Stimulated activated effector memory CD8-positive, alpha-beta T cell treated with anti-CD3 and anti-CD28 coated beads, Interleukin-12 subunit alpha, Interleukin-12 subunit beta, amount 100 ng/mL, for 72 hours (primary cell): ENCODE data around the gene WDR38.
"Not testable (repeated sequence)": the region's sequence is repeated elsewhere in the genome, so short reads cannot be mapped to it uniquely, and the experiment has no call there.

Experiments
- ATAC-seq: fragments of 150-1000 bp; cut with Tn5 transposase; 2 replicates; pipeline ENCODE4 v1.10.0; 2021
- DNase-seq, 2 donors: peaks; one replicate each; pipeline ENCODE4 v3.0.0; 2021 to 2022; ENCODE audit warnings: low spot score in 2 of 2
- H3K27ac Mint-ChIP-seq: one replicate; pipeline ENCODE4 v1.8.0; 2022; ENCODE audit warnings: mild to moderate bottlenecking, mixed read lengths
- H3K36me3 Mint-ChIP-seq: one replicate; pipeline ENCODE4 v1.8.0; 2022; ENCODE audit warnings: mild to moderate bottlenecking, mixed read lengths
- H3K4me1 Mint-ChIP-seq: one replicate; pipeline ENCODE4 v1.8.0; 2022; ENCODE audit warnings: mixed read lengths
- H3K4me3 Mint-ChIP-seq: one replicate; pipeline ENCODE4 v1.8.0; 2022; ENCODE audit warnings: mild to moderate bottlenecking, mixed read lengths
- H3K9me3 Mint-ChIP-seq: one replicate; pipeline ENCODE4 v1.8.0; 2022; ENCODE audit warnings: mixed read lengths

The WDR38 gene

GRCh38 chr9:124844291-124844690, 9.0 kb upstream of the WDR38 start:
- Mint-ChIP-seq H3K4me1 (no peaks in the 10 kb centered on the region), H3K4me3 (no peak overlapping the region), H3K27ac (no peak overlapping the region), H3K9me3 (no peaks in the 10 kb centered on the region), H3K36me3 (no peaks in the 10 kb centered on the region)
- DNase-seq (no peak), ATAC-seq (no peak)

GRCh38 chr9:124846467-124846866, 6.8 kb upstream of the WDR38 start:
- H3K4me1 Mint-ChIP-seq, H3K4me3 Mint-ChIP-seq, H3K9me3 Mint-ChIP-seq, ATAC-seq, H3K27ac Mint-ChIP-seq, H3K36me3 Mint-ChIP-seq, DNase-seq: not testable (repeated sequence)

- H3K4me1 Mint-ChIP-seq = peaks cover 6% of the 10 kb centered on the region
- ATAC-seq (no peak), DNase-seq (no peak)
- H3K9me3 Mint-ChIP-seq = no peaks in the 10 kb centered on the region
- no peaks in the 10 kb centered on the region for H3K36me3 Mint-ChIP-seq
- no peak overlapping the region for H3K4me3 Mint-ChIP-seq
- no peak overlapping the region for H3K27ac Mint-ChIP-seq
These were observed 6.3 kb upstream of the WDR38 start for GRCh38 chr9:124846969-124847368.

GRCh38 chr9:124849801-124850200, 3.5 kb upstream of the WDR38 start:
- H3K4me1 Mint-ChIP-seq = peaks cover 16% of the 10 kb centered on the region
- DNase-seq (no peak), ATAC-seq (no peak)
- no peak overlapping the region for H3K27ac Mint-ChIP-seq
- H3K36me3 Mint-ChIP-seq = peaks cover under 1% of the 10 kb centered on the region
- no peaks in the 10 kb centered on the region for H3K9me3 Mint-ChIP-seq
- no peak overlapping the region for H3K4me3 Mint-ChIP-seq

GRCh38 chr9:124852121-124852828, 985 bp upstream of the WDR38 start:
- peak overlapping the region; percentile 66 for H3K4me3 Mint-ChIP-seq
- no peaks in the 10 kb centered on the region for H3K9me3 Mint-ChIP-seq
- peaks cover 22% of the 10 kb centered on the region for H3K4me1 Mint-ChIP-seq
- H3K27ac Mint-ChIP-seq = peak overlapping the region; percentile 90
- DNase-seq (no peak), ATAC-seq (no peak)
- peaks cover 14% of the 10 kb centered on the region for H3K36me3 Mint-ChIP-seq

GRCh38 chr9:124853605-124854143, 414 bp downstream of the WDR38 start:
- peak; percentile 0 for ATAC-seq
- H3K9me3 Mint-ChIP-seq = no peaks in the 10 kb centered on the region
- peaks cover 28% of the 10 kb centered on the region for H3K36me3 Mint-ChIP-seq
- H3K4me1 Mint-ChIP-seq = peaks cover 36% of the 10 kb centered on the region
- DNase-seq = peak in 1 of 2 donors; percentile 59
- H3K27ac Mint-ChIP-seq = peak overlapping the region; percentile 90
- H3K4me3 Mint-ChIP-seq = peak overlapping the region; percentile 66

- DNase-seq (no peak), ATAC-seq (no peak)
- Mint-ChIP-seq H3K27ac (no peak overlapping the region), H3K9me3 (no peaks in the 10 kb centered on the region), H3K4me1 (peaks cover 41% of the 10 kb centered on the region), H3K4me3 (peak overlapping the region; percentile 66), H3K36me3 (peaks cover 33% of the 10 kb centered on the region)
These were observed 901 bp downstream of the WDR38 start for GRCh38 chr9:124854161-124854560.

GRCh38 chr9:124854822-124855221, 1.6 kb downstream of the WDR38 start:
- no peak for ATAC-seq
- Mint-ChIP-seq H3K4me3 (no peak overlapping the region), H3K36me3 (peaks cover 40% of the 10 kb centered on the region)

GRCh38 chr9:124855566-124855943, 2.3 kb downstream of the WDR38 start:
- H3K36me3 Mint-ChIP-seq = peaks cover 47% of the 10 kb centered on the region
- DNase-seq = no peak
- ATAC-seq = no peak
- peaks cover 55% of the 10 kb centered on the region for H3K4me1 Mint-ChIP-seq
- H3K27ac Mint-ChIP-seq = peak overlapping the region; percentile 94
- no peaks in the 10 kb centered on the region for H3K9me3 Mint-ChIP-seq
- H3K4me3 Mint-ChIP-seq = no peak overlapping the region

More at GRCh38 chr9:124854822-124855221, 1.6 kb downstream of the WDR38 start:
- H3K27ac Mint-ChIP-seq = peak overlapping the region; percentile 94
- peaks cover 48% of the 10 kb centered on the region for H3K4me1 Mint-ChIP-seq
- H3K9me3 Mint-ChIP-seq = no peaks in the 10 kb centered on the region
- no peak for DNase-seq

- Mint-ChIP-seq H3K27ac (peak overlapping the region; percentile 94), H3K4me3 (no peak overlapping the region), H3K36me3 (peaks cover 53% of the 10 kb centered on the region), H3K9me3 (no peaks in the 10 kb centered on the region), H3K4me1 (peaks cover 56% of the 10 kb centered on the region)
- no peak for ATAC-seq
- DNase-seq = peak in 1 of 2 donors; percentile 63
These were observed 2.9 kb downstream of the WDR38 start for GRCh38 chr9:124855944-124856765.

- peak overlapping the region; percentile 94 for H3K27ac Mint-ChIP-seq
- peaks cover 54% of the 10 kb centered on the region for H3K4me1 Mint-ChIP-seq
- DNase-seq = no peak
- peaks cover 62% of the 10 kb centered on the region for H3K36me3 Mint-ChIP-seq
- H3K4me3 Mint-ChIP-seq = no peak overlapping the region
- no peak for ATAC-seq
- H3K9me3 Mint-ChIP-seq = no peaks in the 10 kb centered on the region
These were observed 4.4 kb downstream of the WDR38 start for GRCh38 chr9:124857533-124858162.

- Mint-ChIP-seq H3K9me3 (no peaks in the 10 kb centered on the region), H3K4me1 (peaks cover 50% of the 10 kb centered on the region), H3K36me3 (peaks cover 62% of the 10 kb centered on the region), H3K27ac (peak overlapping the region; percentile 94), H3K4me3 (peak overlapping the region; percentile 85)
- ATAC-seq (no peak), DNase-seq (no peak)
These were observed 5.2 kb downstream of the WDR38 start for GRCh38 chr9:124858330-124859046.

GRCh38 chr9:124859803-124860581, 6.7 kb downstream of the WDR38 start:
- Mint-ChIP-seq H3K4me3 (peak overlapping the region; percentile 85), H3K9me3 (no peaks in the 10 kb centered on the region), H3K36me3 (peaks cover 60% of the 10 kb centered on the region), H3K4me1 (peaks cover 46% of the 10 kb centered on the region), H3K27ac (peak overlapping the region; percentile 94)
- no peak for DNase-seq
- no peak for ATAC-seq
